CD14-positive monocyte (primary cell): ENCODE measurements around the gene IMPACT. TPM values are rescaled to one million over a fixed set of nuclear protein-coding genes. Genes with fewer than 3 reads are reported as not detected.

Experiments used
- DNase-seq, 3 donors: peaks; one replicate each; pipeline ENCODE4 v3.0.0-alpha.2; 2011 to 2022
- H2AFZ ChIP-seq: 2 replicates; pipeline ENCODE4 v1.6.0; 2012; ENCODE audit warnings: mild to moderate bottlenecking, low read depth, low read length, inconsistent platforms; ENCODE audit not compliant: insufficient read depth, poor library complexity, severe bottlenecking
- H3K27ac ChIP-seq, 2 donors: 1 replicate in 1 of 2; 2 replicates in 1 of 2; pipeline ENCODE4 v1.5.1; 2012 to 2013; ENCODE audit warnings: low read length in 2 of 2, control low read depth in 1 of 2, inconsistent platforms in 1 of 2, low read depth in 1 of 2, mild to moderate bottlenecking in 1 of 2
- H3K27me3 ChIP-seq, 2 donors: one replicate each; pipeline versions ENCODE4 v1.6.0 to v1.6.1; 2011 to 2013; ENCODE audit warnings: low read length in 2 of 2; ENCODE audit not compliant: control insufficient read depth in 2 of 2, insufficient read depth in 2 of 2
- H3K36me3 ChIP-seq, 2 donors: replicated peaks in 1 of 2; 1 replicate in 1 of 2; 2 replicates in 1 of 2; pipeline versions ENCODE4 v1.5.1 to v1.6.1; 2012 to 2013; ENCODE audit warnings: low read length in 2 of 2, control low read depth in 1 of 2, inconsistent platforms in 1 of 2, mild to moderate bottlenecking in 1 of 2; ENCODE audit not compliant: insufficient read depth in 2 of 2, control insufficient read depth in 1 of 2
- H3K4me1 ChIP-seq, 2 donors: 1 replicate in 1 of 2; 2 replicates in 1 of 2; pipeline versions ENCODE4 v1.5.1 to v1.6.1; 2012 to 2013; ENCODE audit warnings: low read length in 2 of 2, control low read depth in 1 of 2, inconsistent platforms in 1 of 2, mild to moderate bottlenecking in 1 of 2, moderate library complexity in 1 of 2; ENCODE audit not compliant: insufficient read depth in 2 of 2, control insufficient read depth in 1 of 2
- H3K4me2 ChIP-seq: replicated peaks from 2 replicates; pipeline ENCODE3; 2012; ENCODE audit warnings: low read length, moderate library complexity, mild to moderate bottlenecking; ENCODE audit not compliant: poor library complexity, severe bottlenecking; ENCODE audit errors: extremely low read depth
- H3K4me3 ChIP-seq, 3 experiments: fragments of 200-600 bp in 1 of 3; sonication (generic) in 1 of 3; replicated peaks in 1 of 3; 1 replicate in 2 of 3; 2 replicates in 1 of 3; pipeline ENCODE4 v1.5.1; 2011 to 2013; ENCODE audit warnings: low read length in 3 of 3, mild to moderate bottlenecking in 3 of 3, control low read depth in 2 of 3, low read depth in 2 of 3, inconsistent platforms in 1 of 3, moderate library complexity in 1 of 3
- H3K79me2 ChIP-seq: 2 replicates; pipeline ENCODE4 v1.6.0; 2012; ENCODE audit warnings: mild to moderate bottlenecking, control low read depth, inconsistent platforms, low read length, moderate library complexity; ENCODE audit not compliant: insufficient read depth
- H3K9ac ChIP-seq: 2 replicates; pipeline ENCODE4 v1.6.0; 2017; ENCODE audit warnings: low read length, mild to moderate bottlenecking; ENCODE audit not compliant: insufficient read depth, poor library complexity, severe bottlenecking
- H3K9me3 ChIP-seq, 2 donors: replicated peaks in 1 of 2; 1 replicate in 1 of 2; 2 replicates in 1 of 2; pipeline versions ENCODE4 v1.5.1 to v1.6.1; 2012 to 2013; ENCODE audit warnings: low read length in 2 of 2, control low read depth in 1 of 2; ENCODE audit not compliant: control insufficient read depth in 1 of 2, insufficient read depth in 1 of 2
- H4K20me1 ChIP-seq: 2 replicates; pipeline ENCODE4 v1.6.0; 2012; ENCODE audit warnings: mild to moderate bottlenecking, low read length, control low read depth, moderate library complexity; ENCODE audit not compliant: insufficient read depth
- H3K27ac Mint-ChIP-seq, 7 donors: one replicate each; pipeline ENCODE4 v1.8.0; 2020; ENCODE audit warnings: mild to moderate bottlenecking in 7 of 7, mixed read lengths in 7 of 7, moderate library complexity in 6 of 7, inconsistent platforms in 2 of 7
- H3K27me3 Mint-ChIP-seq, 3 donors: one replicate each; pipeline ENCODE4 v1.8.0; 2021 to 2022; ENCODE audit warnings: low read depth in 3 of 3, mild to moderate bottlenecking in 3 of 3, mixed read lengths in 3 of 3, moderate library complexity in 3 of 3, inconsistent platforms in 1 of 3
- H3K36me3 Mint-ChIP-seq, 2 donors: one replicate each; pipeline ENCODE4 v1.8.0; 2020; ENCODE audit warnings: mixed read lengths in 2 of 2, inconsistent platforms in 1 of 2, mild to moderate bottlenecking in 1 of 2
- H3K4me1 Mint-ChIP-seq: one replicate; pipeline ENCODE4 v1.8.0; 2020; ENCODE audit warnings: mild to moderate bottlenecking, mixed read lengths
- H3K4me3 Mint-ChIP-seq, 2 donors: one replicate each; pipeline ENCODE4 v1.8.0; 2020; ENCODE audit warnings: mild to moderate bottlenecking in 2 of 2, mixed read lengths in 2 of 2, moderate library complexity in 1 of 2
- H3K9me3 Mint-ChIP-seq, 7 donors: one replicate each; pipeline ENCODE4 v1.8.0; 2020 to 2022; ENCODE audit warnings: mixed read lengths in 7 of 7, mild to moderate bottlenecking in 6 of 7, moderate library complexity in 6 of 7, inconsistent platforms in 2 of 7
- WGBS: methylation state at CpG from one replicate; pipeline ENCODE4 v1.1.5; 2013; ENCODE audit warnings: missing lambda C conversion rate; ENCODE audit not compliant: insufficient coverage; 5-methylcytosine and 5-hydroxymethylcytosine counted together
- intact Hi-C, 2 donors: fragments of 100-400 bp; cut with micrococcal nuclease; formaldehyde crosslinking; loops; one replicate each; pipeline versions ENCODE4 v1.15.0 to v1.15.1; 2023
- polyA plus RNA-seq, 3 donors: library from polyadenylated mRNA; depleted of rRNA in 1 of 3; unstranded in 2 of 3; stranded (reverse) in 1 of 3; fragments of 300-500 nt in 2 of 3; fragments of >200 nt in 1 of 3; fragmentation: Illumina TruSeq in 2 of 3; gene quantifications; 1 replicate in 2 of 3; 2 replicates in 1 of 3; pipeline ENCODE4 v1.2.3, GENCODE V29; 2012 to 2021
- TF ChIP-seq, protein P1 (sequence below): fragments of 200-600 bp; IDR thresholded peaks from one replicate; pipeline ENCODE4 v1.8.0; 2022; ENCODE audit warnings: antibody characterized with exemption, mild to moderate bottlenecking

Gene IMPACT
- polyA plus RNA-seq, 3 donors, result 8.9 to 19.7 (median 15.8) TPM

- no peak overlapping the region for H3K4me3 Mint-ChIP-seq
These were observed 21.9 kb upstream of the IMPACT start for GRCh38 chr18:24404591-24404990.

DNA sequence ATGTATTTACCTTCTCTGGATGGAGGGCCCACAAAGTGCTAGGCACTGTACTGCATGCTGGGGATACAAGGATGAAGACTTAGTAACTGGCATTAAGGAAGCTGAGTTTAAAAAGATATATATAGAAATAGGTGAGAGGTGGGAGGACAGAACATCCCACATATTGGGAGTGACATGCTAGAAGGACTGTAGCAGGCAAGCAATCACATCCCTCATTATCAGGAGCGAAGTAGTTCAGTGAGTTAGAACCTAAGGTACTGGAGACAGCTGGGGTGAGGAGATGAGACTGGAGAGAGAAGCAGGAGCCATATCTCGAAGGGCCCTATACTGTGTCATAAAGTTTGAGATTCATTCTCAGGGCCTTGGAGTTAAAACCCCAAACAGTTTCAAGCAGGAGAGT lies 18.0 kb upstream of the IMPACT start:
- no peak for DNase-seq
- TF ChIP-seq, protein P1, sequence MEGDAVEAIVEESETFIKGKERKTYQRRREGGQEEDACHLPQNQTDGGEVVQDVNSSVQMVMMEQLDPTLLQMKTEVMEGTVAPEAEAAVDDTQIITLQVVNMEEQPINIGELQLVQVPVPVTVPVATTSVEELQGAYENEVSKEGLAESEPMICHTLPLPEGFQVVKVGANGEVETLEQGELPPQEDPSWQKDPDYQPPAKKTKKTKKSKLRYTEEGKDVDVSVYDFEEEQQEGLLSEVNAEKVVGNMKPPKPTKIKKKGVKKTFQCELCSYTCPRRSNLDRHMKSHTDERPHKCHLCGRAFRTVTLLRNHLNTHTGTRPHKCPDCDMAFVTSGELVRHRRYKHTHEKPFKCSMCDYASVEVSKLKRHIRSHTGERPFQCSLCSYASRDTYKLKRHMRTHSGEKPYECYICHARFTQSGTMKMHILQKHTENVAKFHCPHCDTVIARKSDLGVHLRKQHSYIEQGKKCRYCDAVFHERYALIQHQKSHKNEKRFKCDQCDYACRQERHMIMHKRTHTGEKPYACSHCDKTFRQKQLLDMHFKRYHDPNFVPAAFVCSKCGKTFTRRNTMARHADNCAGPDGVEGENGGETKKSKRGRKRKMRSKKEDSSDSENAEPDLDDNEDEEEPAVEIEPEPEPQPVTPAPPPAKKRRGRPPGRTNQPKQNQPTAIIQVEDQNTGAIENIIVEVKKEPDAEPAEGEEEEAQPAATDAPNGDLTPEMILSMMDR, result no peak
- Mint-ChIP-seq H3K27me3 (peaks cover 5 to 11% (median 7%) of the 10 kb centered on the region in 3 donors), H3K4me3 (no peak overlapping the region), H3K9me3 (peaks cover 0 to 4% (median 0%) of the 10 kb centered on the region in 7 donors), H3K4me1 (no peaks in the 10 kb centered on the region), H3K36me3 (no peaks in the 10 kb centered on the region), H3K27ac (no peak overlapping the region)
- no peaks in the 10 kb centered on the region for H3K36me3 ChIP-seq
- no peak overlapping the region for H3K4me3 ChIP-seq
- H4K20me1 ChIP-seq, result no peaks in the 10 kb centered on the region
- no peak overlapping the region for H3K9ac ChIP-seq
- no peak overlapping the region for H2AFZ ChIP-seq
- H3K4me2 ChIP-seq, result no peak overlapping the region
- no CpG with 5 or more reads among the region's 2 CpGs for WGBS
- H3K27me3 ChIP-seq, result no peaks in the 10 kb centered on the region
- no peak overlapping the region for H3K27ac ChIP-seq
- no peaks in the 10 kb centered on the region for H3K79me2 ChIP-seq
- intact Hi-C loops, result no loop called here
- H3K4me1 ChIP-seq, result no peaks in the 10 kb centered on the region
- H3K9me3 ChIP-seq, result no peaks in the 10 kb centered on the region

More at GRCh38 chr18:24404591-24404990, 21.9 kb upstream of the IMPACT start:
- Histone ChIP-seq H3K79me2 (no peaks in the 10 kb centered on the region), H4K20me1 (no peaks in the 10 kb centered on the region), H3K4me3 (no peak overlapping the region), H2AFZ (no peak overlapping the region), H3K9ac (no peak overlapping the region), H3K27me3 (no peaks in the 10 kb centered on the region), H3K27ac (no peak overlapping the region), H3K36me3 (no peaks in the 10 kb centered on the region), H3K9me3 (no peaks in the 10 kb centered on the region), H3K4me1 (no peaks in the 10 kb centered on the region), H3K4me2 (no peak overlapping the region)
- intact Hi-C loops, result no loop called here
- TF ChIP-seq, protein P1, result no peak
- no peak for DNase-seq
- no peak overlapping the region for H3K27ac Mint-ChIP-seq
- WGBS, result no CpG with 5 or more reads among the region's 3 CpGs
- H3K4me1 Mint-ChIP-seq, result peaks cover 9% of the 10 kb centered on the region
- H3K36me3 Mint-ChIP-seq, result no peaks in the 10 kb centered on the region
- peaks cover 0 to 4% (median 0%) of the 10 kb centered on the region in 7 donors for H3K9me3 Mint-ChIP-seq
- H3K27me3 Mint-ChIP-seq, result peaks cover 2 to 9% (median 5%) of the 10 kb centered on the region in 3 donors
